ENCODE measurements around the gene CRADD.
"Not testable (repeated sequence)": the region's sequence is repeated elsewhere in the genome, so short reads cannot be mapped to it uniquely, and the experiment has no call there.

Gene CRADD

GRCh38 chr12:93850481-93851256 lies 173.5 kb downstream of the CRADD start:
- no peak for DNase-seq

- DNase-seq: no peak
Observed at GRCh38 chr12:93851257-93851671, 174.1 kb downstream of the CRADD start.

- no peak for DNase-seq
Observed at GRCh38 chr12:93852173-93852591, 175.0 kb downstream of the CRADD start.

GRCh38 chr12:93853698-93854478 lies 176.7 kb downstream of the CRADD start:
- peak; percentile 7 for DNase-seq

- peak; percentile 78 for DNase-seq
Observed at GRCh38 chr12:93855261-93855660, 178.1 kb downstream of the CRADD start.

GRCh38 chr12:93856611-93857010 lies 179.4 kb downstream of the CRADD start:
- peak; percentile 18 for DNase-seq

GRCh38 chr12:93857279-93857938 lies 180.2 kb downstream of the CRADD start:
- DNase-seq: peak; percentile 73

- DNase-seq: no peak
Observed at GRCh38 chr12:93857991-93858447, 180.8 kb downstream of the CRADD start.

GRCh38 chr12:93860668-93861373 lies 183.6 kb downstream of the CRADD start:
- DNase-seq: no peak

- no peak for DNase-seq
Observed at GRCh38 chr12:93862424-93862823, 185.2 kb downstream of the CRADD start.

GRCh38 chr12:93865751-93866150 lies 188.6 kb downstream of the CRADD start:
- no peak for DNase-seq

- no peak for DNase-seq
Observed at GRCh38 chr12:93868771-93869170, 191.6 kb downstream of the CRADD start.

GRCh38 chr12:93870020-93870795 lies 193.0 kb downstream of the CRADD start:
- no peak for DNase-seq

- not testable (repeated sequence) for DNase-seq
Observed at GRCh38 chr12:93871566-93871965, 194.4 kb downstream of the CRADD start.

GRCh38 chr12:93873561-93873960 lies 196.4 kb downstream of the CRADD start:
- DNase-seq: no peak

GRCh38 chr12:93875157-93875556 lies 198.0 kb downstream of the CRADD start:
- DNase-seq: no peak

- no peak for DNase-seq
Observed at GRCh38 chr12:93876360-93876759, 199.2 kb downstream of the CRADD start.

GRCh38 chr12:93877446-93877845 lies 200.3 kb downstream of the CRADD start:
- no peak for DNase-seq

GRCh38 chr12:93879476-93880421 lies 202.6 kb downstream of the CRADD start:
- no peak for DNase-seq

- no peak for DNase-seq
Observed at GRCh38 chr12:93880853-93881522, 203.8 kb downstream of the CRADD start.
